ENCODE results near the gene DNAJC22.
"Not testable (repeated sequence)": the region's sequence is repeated elsewhere in the genome, so short reads cannot be mapped to it uniquely, and the experiment has no call there.

DNAJC22 gene

DNA sequence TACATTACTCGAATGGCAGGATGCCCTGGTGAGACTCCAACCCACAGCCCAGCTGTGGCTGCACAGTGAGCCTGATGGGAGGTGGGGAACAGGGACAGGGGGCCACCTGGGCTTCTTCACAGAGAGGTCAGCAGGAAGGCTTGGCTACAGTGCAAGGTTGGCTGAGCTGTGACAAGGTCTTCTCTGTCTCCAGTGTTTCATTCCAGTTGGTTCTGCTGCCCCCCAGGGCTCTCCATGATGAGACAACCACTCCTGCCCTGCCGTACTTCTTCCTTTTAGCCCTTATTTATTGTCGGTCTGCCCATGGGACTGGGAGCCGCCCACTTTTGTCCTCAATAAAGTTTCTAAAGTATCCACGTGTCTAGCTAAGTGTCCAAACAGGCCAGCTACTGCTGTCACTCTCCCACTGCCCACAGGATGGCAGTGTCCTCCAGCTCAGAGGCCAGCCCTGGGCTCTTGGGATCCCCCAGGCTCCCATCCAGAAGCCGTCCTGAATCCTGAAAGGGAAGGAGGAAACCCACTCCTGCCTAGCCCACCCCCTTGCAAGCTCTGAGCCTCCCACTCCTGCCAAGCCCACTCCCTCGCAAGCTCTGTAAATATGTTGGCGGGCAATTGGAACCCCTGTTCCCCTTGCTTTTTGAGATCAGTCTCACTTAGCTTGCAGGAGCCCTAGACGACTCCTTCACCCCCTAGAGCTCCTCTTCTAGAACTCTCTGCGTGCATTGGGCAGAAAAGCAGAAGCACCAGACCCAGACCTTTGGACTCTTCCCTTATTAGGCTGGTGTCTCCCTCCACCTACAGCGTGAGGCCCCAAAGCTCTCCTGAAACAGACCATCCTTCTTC lies 15.1 kb upstream of the DNAJC22 start:
- DNase-seq (ENCODE audit: low spot score): peak; percentile 86

DNA sequence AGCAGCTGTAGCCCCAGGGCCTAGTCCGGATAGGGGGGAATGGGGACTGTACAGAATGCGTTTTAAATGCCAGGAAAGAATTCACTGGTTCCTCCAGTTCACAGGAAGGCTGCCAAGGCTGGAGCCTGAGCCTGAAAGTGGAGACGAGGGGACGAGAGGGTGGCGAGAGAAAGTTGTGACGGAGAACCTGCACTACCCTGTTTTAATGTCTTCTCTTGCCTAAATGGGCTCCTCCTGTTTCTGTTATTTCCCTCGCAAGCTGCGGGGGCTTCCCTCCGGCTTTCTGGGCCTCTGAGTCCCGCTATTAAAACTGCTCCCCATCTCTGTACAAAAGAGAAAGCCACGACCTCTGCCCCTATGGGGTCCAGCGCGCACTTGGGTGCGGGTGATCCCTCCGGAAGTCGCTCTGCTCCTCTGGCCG lies 14.2 kb upstream of the DNAJC22 start:
- no peak for DNase-seq (ENCODE audit: low spot score)

DNA sequence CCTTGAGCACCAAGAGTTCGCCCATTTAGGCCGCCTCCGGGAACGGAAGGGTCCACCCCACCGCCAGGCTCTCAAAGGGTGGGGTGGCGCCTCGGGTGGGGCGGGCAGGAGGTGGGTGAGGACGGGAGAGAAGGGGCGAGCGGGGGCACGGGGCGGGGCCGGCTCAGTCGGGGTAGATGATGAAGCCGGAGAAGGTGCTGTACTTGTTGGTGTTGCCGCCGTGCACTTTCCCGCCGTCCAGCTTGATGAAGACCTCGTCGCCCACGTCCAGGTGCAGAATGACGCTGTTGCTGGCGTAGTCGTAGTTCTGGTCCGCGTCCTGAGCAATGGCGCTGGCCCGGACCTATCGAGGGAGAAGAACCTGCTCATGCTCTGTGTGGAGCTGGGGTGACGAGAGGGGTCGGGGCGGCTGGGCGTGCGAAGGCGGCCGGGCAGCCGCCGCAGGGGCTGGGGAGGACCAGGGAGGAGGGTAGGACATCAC lies 13.8 kb upstream of the DNAJC22 start:
- no peak for DNase-seq (ENCODE audit: low spot score)

DNA sequence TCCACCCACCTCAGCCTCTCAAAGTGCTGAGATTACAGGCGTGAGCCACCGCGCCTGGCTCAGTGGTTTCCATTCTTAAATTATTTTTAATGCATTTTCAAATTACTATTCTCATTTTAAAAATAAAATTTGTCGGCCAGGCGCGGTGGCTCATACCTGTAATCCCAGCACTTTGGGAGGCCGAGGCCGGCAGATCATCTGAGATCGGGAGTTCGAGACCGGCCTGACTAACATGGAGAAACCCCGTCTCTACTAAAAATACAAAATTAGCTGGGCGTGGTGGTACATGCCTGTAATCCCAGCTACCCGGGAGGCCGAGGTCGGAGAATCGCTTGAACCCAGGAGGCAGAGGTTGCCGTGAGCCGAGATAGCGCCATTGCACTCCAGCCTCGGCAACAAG lies 12.9 kb upstream of the DNAJC22 start:
- DNase-seq (ENCODE audit: low spot score): not testable (repeated sequence)

DNA sequence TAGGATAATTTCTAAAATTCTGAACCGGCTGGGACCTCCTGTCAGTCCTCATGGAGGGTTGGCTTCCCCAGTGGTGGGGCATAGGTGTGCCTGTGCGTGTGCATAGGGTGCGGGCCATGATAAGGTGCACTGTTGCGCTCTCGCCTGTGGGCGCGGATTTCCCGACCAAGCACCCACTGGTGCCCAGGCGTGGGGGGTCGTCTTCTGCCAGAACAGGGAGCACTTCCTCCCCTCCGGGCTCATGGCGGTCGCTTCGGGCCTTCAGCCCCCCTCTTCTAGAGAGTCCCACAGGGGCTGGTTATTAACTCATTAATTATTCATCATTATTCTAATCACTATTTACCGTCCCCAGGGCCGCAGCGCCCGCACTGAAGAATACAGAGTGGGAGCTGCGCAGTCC lies 12.5 kb upstream of the DNAJC22 start:
- DNase-seq (ENCODE audit: low spot score): no peak

DNA sequence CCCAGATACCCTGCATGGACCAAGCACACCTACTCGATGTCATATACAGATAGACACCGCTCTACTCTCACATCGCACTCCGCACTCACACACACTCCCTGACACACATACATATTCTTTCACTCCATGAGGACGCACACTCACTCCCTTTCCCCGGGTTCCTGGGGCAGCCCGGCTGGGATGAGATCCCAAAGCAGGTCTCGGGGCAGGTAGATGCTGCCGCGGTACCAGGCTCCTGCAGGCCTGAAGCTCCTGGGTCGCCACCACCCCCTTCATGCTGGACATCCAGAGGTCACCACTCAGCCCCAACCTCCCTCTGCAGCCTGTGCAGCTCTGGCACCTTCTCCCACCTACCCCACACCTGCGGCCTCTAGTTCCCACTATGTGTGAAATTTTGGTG lies 12.0 kb upstream of the DNAJC22 start:
- no peak for DNase-seq (ENCODE audit: low spot score)

DNA sequence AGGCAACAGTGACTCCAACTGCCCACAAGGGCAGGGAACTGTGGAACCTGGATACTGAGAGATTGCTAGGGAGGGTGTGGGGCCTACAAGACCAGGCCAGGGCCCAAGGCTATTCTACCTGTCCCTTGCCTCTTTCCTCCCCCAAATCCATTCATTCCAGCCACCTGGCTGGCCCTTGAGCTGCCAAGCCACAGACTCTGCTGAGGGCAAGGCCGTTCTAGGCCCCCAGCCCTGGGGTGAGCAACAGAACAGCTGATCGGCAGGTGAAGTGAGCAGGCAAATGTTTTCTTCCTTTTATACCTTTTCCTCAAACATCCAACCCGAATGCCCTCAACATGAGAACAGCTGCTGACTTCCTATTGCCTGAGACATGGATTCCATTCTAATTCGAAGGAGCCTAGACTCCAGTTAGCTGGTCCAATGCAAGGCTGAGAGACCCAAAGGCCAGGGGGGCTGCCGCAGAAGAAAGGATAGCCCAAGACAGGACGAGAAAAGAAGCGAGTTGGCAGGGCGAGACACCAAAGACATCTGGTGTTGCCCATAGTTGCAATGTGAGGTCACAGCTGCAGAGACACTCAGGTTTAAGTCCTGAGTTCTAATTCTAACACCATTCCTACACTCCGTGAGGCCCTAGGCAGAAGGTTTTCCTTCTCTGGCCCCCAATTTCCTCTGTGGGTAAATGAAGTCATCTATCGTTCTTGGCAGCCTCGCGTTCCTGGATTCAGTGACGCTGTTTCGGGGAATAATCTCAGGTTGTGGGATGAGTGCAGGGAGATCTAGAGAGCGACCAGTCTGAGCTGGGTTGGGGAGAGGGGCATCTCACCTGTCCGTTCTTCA lies 11.4 kb upstream of the DNAJC22 start:
- DNase-seq (ENCODE audit: low spot score): no peak

DNA sequence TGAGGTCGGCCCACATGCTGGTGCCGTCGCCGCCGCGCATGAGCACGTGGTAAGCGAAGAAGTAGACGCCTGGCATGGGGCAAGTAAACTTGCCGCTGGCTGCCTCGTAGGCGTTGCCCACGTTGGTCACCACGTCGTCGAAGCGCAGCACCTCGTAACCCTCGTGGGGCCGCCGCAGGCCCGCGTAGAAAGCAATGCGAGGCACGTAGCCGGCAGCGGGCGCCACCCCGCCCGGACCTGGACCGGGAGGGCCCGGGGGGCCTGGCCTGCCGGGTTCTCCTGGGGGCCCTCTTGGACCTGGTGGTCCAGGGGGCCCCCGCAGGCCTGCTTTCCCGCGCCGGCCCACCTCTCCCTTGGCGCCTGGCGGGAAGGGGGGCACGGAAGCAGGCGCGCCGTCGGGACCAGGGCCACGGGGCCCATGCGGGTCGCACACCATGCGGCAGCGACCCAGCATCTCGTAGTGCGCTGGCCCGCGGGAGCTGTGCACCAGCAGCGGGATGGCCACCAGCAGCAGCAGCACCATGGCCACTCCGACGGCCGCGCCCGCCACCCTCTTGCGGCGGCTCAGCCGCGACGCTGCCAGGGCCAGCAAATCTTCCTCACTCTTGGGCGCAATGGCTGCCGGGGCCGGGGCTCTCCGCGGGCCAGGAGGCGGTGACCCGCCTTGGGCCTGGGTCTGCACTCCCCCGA lies 10.6 kb upstream of the DNAJC22 start:
- no peak for DNase-seq (ENCODE audit: low spot score)

DNA sequence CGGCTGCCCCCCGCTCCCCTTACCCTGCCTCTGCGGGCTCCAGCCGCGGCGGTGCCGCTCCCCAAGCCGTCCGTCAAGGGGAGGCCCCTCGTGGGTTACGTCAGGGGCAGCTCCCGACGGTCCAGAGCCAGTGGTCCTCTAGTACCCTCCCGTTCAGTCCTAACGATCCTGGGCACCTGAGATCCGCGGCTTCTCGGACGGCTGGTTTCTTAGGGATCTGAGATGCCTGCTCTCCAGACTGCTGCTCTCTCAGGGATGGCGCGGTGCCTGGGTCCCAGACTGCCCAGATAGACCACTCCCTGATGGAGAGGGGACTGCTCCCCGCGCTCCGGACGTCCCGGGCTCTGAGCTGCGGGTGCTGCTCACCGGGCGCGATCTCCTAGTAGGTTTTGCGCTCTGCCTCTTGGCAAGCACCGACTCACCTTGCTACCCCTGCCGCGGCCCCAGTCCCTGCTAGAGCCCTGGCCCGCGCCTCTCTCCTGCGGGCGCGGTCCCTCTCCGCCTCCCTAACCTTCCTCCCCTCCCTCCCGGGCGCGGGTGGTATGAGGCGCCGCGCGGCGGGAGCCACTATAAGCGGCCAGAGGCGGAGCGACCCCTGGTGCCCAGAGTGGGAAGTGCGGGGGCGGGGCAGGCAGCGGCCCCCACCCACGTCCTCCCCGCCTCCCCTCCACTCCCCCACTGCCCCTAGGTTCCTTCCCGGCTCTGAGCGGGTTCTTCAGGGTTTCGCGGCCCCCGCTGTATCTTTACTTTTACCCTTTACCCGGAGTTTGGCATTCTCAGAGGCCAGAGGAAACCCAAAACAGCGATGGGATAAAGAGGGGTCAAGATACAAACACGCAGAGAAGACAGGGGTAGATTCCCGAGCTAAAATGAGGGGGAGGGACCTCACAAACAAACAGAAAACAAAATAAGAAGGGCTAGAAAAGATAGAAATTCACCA lies 9.8 kb upstream of the DNAJC22 start, which contains the start of gene C1QL4:
Gene C1QL4, minus strand, starts transcription at position 544 of the 940 bp plus-strand sequence. CDS start 711 bp downstream, outside the sequence.
- peak; percentile 94 for DNase-seq (ENCODE audit: low spot score)

DNA sequence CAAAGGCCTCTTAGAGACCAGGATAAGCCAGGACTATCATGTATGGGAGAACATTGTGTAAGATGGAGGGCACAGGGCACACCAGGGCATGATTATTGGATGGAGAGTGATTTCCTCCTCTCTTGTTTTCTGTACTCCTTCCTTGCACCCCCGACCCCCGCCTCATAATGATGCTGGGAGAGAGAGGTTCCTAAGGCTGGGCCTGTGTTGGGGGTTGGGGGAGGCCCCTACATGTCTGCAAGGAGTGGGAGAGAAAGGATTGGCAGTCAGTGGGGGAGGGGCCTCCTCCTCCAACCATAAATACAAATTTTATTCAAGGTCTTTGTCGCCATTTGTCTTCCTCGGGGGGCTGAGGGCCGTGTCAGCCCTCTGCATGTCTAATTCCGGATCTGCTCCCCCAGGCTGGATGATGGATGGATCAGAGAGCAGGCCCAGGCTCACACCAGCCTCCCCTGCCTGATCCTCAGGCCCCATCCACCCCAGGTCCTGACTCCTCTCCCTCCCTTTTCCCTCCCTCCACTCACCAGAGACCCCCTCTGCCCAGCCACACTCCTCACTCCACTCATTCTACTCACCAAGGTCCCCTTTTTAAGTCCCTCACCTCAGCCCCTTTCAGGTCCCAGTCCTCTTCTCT lies 7.7 kb upstream of the DNAJC22 start:
- no peak for DNase-seq (ENCODE audit: low spot score)

DNA sequence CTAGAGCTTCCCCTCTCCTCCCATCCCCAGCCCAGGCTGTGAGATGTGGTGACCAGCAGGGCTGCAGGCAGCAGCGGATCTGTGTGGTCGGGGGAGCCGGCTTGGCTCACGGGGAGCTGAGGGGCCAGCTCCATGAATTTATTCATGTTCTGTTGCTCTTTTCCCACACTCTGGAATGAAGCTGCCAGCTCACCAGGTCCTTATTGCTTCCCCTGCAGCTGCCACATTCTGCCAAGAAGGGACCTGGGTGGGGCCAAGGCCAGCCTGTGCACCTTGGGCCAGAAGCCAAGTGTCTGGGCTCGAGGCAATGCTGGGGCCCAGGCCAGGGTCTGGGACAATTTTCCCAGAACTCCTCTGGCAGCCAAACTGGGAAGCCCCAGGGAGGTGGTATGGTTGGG lies 7.2 kb upstream of the DNAJC22 start:
- DNase-seq (ENCODE audit: low spot score): no peak

DNA sequence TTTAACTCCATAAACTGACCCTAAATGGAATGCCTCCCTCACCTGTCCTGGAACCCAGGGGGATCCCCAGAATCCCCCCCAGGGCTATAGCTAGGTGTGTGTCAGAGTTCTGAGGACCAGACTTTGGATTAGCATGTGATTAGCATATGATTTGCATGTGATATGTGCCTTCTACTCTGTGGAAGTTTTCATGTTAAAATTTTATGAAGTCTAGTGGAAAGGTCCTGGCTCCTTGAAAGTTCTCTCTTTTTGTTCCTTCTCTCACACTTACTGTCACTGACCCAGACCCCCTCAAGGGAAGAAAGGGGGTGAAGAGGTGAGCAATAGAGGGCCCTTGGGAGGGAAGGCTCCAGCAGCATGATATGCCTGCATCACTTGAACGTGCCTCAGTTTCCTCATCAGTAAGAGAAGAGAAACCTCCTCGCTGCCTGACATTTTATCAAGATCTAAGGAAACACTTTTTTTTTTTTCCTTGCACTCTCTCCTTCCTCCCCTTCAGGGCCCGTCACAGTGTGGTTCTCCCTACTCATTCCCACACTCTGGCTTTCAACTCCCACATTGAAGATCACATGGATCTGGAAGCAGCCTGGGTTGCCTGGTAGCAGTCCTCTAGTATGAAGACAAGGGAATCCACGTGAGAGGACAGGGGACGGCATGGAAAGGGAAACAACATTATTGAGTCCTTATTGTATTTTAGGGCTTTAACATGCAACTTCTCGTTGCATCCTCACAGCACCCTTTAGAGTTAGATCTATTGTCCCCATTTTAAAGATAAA lies 6.4 kb upstream of the DNAJC22 start:
- DNase-seq (ENCODE audit: low spot score): no peak

DNA sequence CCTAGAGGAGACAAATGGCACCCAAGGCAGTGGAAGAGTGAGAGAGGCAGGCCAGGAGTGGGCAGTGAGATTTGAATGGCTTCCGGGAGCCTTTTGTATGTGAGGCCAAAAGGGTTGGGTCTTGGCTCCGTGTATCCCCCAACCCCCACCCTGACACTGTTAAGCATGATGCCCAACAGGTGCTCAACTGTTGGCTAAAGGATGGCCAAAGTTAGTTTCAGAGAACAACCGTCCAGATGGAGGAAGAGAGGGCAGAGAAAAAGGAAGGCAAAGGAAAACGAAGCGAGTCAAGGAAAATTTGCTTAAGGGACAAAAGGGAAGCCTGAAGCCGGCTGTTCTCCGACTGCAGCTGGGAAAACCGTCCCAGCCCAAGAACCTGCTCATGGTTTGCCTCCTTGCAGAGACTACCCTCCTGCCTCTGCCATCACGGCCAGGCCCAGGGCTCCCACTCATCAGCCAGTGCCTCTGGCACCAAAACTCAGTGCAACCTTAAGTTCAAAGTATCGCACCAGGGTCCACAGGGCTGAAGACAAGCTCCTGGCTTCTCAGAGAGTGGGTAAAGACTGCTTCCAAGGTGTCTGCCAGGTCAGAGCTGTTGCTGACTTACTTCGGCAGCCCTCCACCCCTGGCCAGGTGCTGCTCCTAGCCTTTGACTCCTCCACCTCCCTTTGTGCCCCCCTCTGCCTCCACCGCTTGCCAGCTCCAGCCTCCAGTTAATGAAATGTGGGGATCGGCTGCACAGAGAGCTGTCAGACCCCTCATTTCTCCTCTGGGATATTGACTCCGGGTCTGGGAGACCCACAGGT lies 5.5 kb upstream of the DNAJC22 start:
- no peak for DNase-seq (ENCODE audit: low spot score)

DNA sequence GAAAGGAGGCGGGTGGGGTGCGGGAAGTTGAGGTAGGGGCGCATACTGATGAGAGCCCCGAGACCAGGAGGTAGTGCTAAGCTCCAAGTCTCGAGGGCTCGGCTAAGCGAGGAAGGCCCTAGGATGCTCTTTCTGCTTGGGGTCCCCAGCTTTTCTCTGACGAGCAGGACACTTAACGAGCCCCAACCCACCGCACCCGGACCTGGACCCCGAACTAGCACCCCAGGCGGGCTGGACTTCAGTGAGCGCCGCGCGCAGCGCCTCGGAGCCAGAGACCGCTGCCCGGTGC lies 5.0 kb upstream of the DNAJC22 start:
- no peak for DNase-seq (ENCODE audit: low spot score)

DNA sequence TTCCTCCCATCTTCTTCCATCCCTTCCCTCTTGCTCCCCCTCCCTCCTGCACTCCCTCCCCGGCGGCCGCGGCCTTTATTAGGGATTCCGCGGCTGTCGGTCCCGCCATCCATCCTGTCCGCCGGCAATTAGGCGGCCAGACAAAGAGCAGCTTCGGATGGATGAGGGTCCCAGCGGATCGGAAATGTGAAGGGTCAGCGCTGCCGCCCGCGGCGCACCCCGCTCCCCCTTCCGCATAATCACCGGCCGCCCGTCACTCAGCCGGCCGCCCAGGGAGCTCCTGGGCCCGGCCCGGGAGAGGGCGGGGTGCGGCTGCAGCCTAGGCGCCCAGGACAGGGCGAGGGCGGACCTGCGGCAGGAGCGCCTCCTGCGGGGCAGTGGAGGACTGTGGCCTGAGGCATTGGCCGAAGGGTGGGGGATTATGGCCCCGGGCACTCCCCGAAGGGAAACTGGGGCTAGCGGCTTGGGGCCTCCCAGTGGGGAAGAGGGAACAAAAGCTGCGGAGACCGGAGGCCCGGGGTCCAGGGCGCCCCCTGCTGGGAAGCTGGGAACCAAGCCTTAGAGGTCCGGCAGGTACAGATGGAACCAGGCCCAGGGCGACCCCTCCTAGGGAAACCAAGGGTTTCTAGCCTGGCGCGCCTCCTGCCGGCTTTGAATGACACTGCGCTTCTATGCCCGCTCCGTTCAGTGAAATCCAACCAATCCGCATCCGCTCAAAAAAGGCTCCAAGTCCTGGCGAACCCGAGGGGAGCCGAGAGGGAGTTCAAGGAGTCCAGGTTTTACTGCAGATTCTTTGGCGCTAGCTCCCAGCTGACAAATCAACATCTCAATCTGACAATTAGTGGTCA lies 4.4 kb upstream of the DNAJC22 start:
- peak; percentile 76 for DNase-seq (ENCODE audit: low spot score)

DNA sequence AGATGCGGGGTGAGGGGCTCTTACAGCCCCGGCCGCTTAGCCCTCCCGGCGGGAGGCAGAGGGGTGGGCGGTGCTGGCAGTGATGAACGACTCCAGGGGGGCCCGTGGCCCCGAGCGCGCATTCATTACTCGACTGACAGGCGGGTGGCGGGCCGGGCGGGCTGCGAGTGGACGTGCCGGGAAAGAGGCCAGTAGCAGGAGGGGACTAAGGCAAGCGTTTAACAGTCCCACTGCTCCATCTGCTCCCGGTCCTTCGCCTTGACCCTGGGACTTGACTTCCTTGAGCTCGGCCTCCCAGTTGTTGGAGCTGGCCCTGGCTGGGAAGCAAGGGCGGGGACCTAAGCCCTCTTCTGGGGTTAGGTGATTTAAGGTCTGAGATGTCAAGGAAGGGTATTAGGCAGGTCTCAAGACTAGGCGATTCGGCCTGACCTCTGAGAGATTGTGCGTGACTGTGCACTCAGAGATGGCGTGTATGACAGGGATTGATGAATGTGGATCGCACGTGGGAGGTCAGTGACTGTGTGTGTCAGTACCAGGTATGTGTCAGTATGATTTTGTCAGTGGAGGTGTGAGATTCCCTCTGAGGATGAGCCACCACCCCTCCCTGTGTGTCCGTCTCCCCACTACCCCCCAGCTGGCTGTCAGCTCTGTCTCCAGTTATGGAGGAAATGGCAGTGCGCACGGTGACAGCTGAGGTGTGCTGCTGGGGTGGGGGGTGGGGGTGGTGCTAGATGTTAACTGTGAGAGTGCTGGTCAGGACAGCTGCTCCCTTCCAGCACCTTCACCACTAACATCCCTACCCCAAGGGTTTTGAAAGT lies 3.6 kb upstream of the DNAJC22 start:
- no peak for DNase-seq (ENCODE audit: low spot score)

DNA sequence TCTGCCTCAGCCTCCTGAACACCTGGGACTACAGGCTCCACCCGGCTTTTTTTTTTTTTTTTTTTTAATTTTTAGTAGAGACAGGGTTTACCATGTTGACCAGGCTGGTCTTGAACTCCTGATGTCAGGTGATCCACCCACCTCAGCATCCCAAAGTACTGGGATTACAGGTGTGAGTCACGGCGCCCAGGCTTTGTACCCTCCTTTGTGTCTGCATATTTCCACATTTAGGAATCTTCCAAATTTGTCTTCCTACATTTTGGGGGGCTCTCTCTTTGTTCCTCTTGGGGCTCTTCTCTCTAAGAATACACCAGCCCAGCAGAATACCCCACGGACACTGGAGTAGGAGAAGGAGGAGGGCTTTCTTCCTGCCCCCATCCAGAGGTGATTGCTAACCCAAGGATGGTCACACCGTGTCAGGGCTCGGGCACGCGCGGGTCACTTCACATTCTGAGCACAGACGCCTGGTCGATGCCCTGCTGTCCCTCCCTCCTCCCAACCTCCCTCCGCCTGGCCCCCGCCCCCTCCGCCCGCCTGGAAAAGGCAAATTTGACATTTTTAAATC lies 2.1 kb upstream of the DNAJC22 start:
- DNase-seq (ENCODE audit: low spot score): no peak

Measured in GM03348 (cell line).